Mesenchymal stem cell (in vitro differentiated cells and primary cell): ENCODE data around the gene EFHD1.
A peak's percentile ranks its signal among the peaks of the same experiment; 100 is the strongest.

Experiments
- DNase-seq: peaks from one replicate; pipeline ENCODE4 v3.0.0-alpha.2; 2013
- H2AFZ ChIP-seq: one replicate; pipeline ENCODE4 v1.6.1; 2013; ENCODE audit warnings: low read depth, mild to moderate bottlenecking, control low read depth, inconsistent platforms, low read length, moderate library complexity
- H2AK5ac ChIP-seq: 2 replicates; pipeline ENCODE4 v1.6.1; 2013; ENCODE audit warnings: low read length, moderate library complexity, mild to moderate bottlenecking, inconsistent platforms; ENCODE audit not compliant: severe bottlenecking
- H2BK120ac ChIP-seq: one replicate; pipeline ENCODE4 v1.6.1; 2013; ENCODE audit warnings: low read depth, mild to moderate bottlenecking, inconsistent platforms, low read length, moderate library complexity
- H2BK12ac ChIP-seq, 2 experiments: one replicate each; pipeline ENCODE4 v1.6.1; 2013; ENCODE audit warnings: inconsistent platforms in 2 of 2, low read length in 2 of 2, mild to moderate bottlenecking in 2 of 2, moderate library complexity in 2 of 2, control low read depth in 1 of 2
- H2BK15ac ChIP-seq: one replicate; pipeline ENCODE4 v1.6.1; 2013; ENCODE audit warnings: mild to moderate bottlenecking, low read depth, inconsistent platforms; ENCODE audit not compliant: poor library complexity, severe bottlenecking
- H2BK5ac ChIP-seq: 2 replicates; pipeline ENCODE4 v1.6.1; 2013; ENCODE audit warnings: low read depth, mild to moderate bottlenecking, low read length, control low read depth, inconsistent platforms; ENCODE audit not compliant: poor library complexity, severe bottlenecking
- H3K14ac ChIP-seq, 2 experiments: one replicate each; pipeline ENCODE4 v1.6.1; 2013; ENCODE audit warnings: inconsistent platforms in 2 of 2, low read length in 2 of 2, control low read depth in 1 of 2, mild to moderate bottlenecking in 1 of 2, moderate library complexity in 1 of 2
- H3K18ac ChIP-seq, 2 experiments: one replicate each; pipeline ENCODE4 v1.6.1; 2013; ENCODE audit warnings: inconsistent platforms in 2 of 2, low read length in 2 of 2, control low read depth in 1 of 2, low read depth in 1 of 2, mild to moderate bottlenecking in 1 of 2
- H3K23ac ChIP-seq, 2 experiments: one replicate each; pipeline ENCODE4 v1.6.1; 2013; ENCODE audit warnings: inconsistent platforms in 2 of 2, low read length in 2 of 2, mild to moderate bottlenecking in 2 of 2, moderate library complexity in 2 of 2, control low read depth in 1 of 2
- H3K27ac ChIP-seq: 2 replicates; pipeline ENCODE4 v1.5.1; 2013; ENCODE audit warnings: mild to moderate bottlenecking, moderate library complexity, low read length, control low read depth, inconsistent platforms; ENCODE audit not compliant: poor library complexity, severe bottlenecking
- H3K27me3 ChIP-seq, 2 experiments: 2 replicates each; pipeline versions ENCODE4 v1.6.1 to v1.7.0; 2013; ENCODE audit warnings: low read length in 2 of 2, mild to moderate bottlenecking in 2 of 2, moderate library complexity in 2 of 2, control low read depth in 1 of 2, inconsistent platforms in 1 of 2; ENCODE audit not compliant: control insufficient read depth in 1 of 2, insufficient read depth in 1 of 2
- H3K36me3 ChIP-seq, 2 experiments: 2 replicates each; pipeline versions ENCODE4 v1.6.1 to v1.7.0; 2013; ENCODE audit warnings: low read length in 2 of 2, control low read depth in 1 of 2, inconsistent platforms in 1 of 2, low read depth in 1 of 2, mild to moderate bottlenecking in 1 of 2; ENCODE audit not compliant: insufficient read depth in 2 of 2, control insufficient read depth in 1 of 2
- H3K4ac ChIP-seq, 2 experiments: one replicate each; pipeline ENCODE4 v1.6.1; 2013; ENCODE audit warnings: inconsistent platforms in 2 of 2, low read length in 2 of 2, mild to moderate bottlenecking in 2 of 2, moderate library complexity in 2 of 2, control low read depth in 1 of 2, low read depth in 1 of 2
- H3K4me1 ChIP-seq: 2 replicates; pipeline ENCODE4 v1.6.1; 2013; ENCODE audit warnings: low read depth, low read length, control low read depth; ENCODE audit not compliant: control insufficient read depth, insufficient read depth
- H3K4me2 ChIP-seq: 2 replicates; pipeline ENCODE4 v1.6.1; 2013; ENCODE audit warnings: low read length, mild to moderate bottlenecking, inconsistent platforms; ENCODE audit not compliant: poor library complexity, severe bottlenecking
- H3K4me3 ChIP-seq, 2 experiments: 2 replicates each; pipeline versions ENCODE4 v1.5.1 to v1.7.0; 2013; ENCODE audit warnings: low read length in 2 of 2, mild to moderate bottlenecking in 2 of 2, control low read depth in 1 of 2, low read depth in 1 of 2; ENCODE audit not compliant: insufficient read depth in 1 of 2
- H3K79me1 ChIP-seq: replicated peaks from 2 replicates; pipeline ENCODE4 v1.6.1; 2013; ENCODE audit warnings: mild to moderate bottlenecking, control low read depth, low read length, inconsistent platforms; ENCODE audit not compliant: poor library complexity, severe bottlenecking
- H3K9ac ChIP-seq: 2 replicates; pipeline ENCODE4 v1.7.0; 2013; ENCODE audit warnings: mild to moderate bottlenecking, low read length, moderate library complexity
- H3K9me3 ChIP-seq: 2 replicates; pipeline ENCODE4 v1.7.0; 2013; ENCODE audit warnings: mild to moderate bottlenecking, low read length; ENCODE audit not compliant: control insufficient read depth
- H4K8ac ChIP-seq: one replicate; pipeline ENCODE4 v1.6.1; 2013; ENCODE audit warnings: inconsistent platforms, mild to moderate bottlenecking, low read length, moderate library complexity
- H4K91ac ChIP-seq: one replicate; pipeline ENCODE4 v1.6.1; 2013; ENCODE audit warnings: mild to moderate bottlenecking, low read length, inconsistent platforms
- WGBS: methylation state at CpG from one replicate; pipeline ENCODE4 v1.1.7; 2013; ENCODE audit warnings: mixed read lengths; 5-methylcytosine and 5-hydroxymethylcytosine counted together

Gene EFHD1

GRCh38 chr2:232604535-232604934 lies 28.9 kb upstream of the EFHD1 start:
- Histone ChIP-seq H3K14ac (no peak overlapping the region), H3K79me1 (no peaks in the 10 kb centered on the region), H4K91ac (no peak overlapping the region), H3K4me2 (no peak overlapping the region), H3K4me3 (no peak overlapping the region), H2BK120ac (no peak overlapping the region), H3K18ac (no peak overlapping the region), H3K27me3 (no peaks in the 10 kb centered on the region), H3K4ac (no peak overlapping the region), H2AFZ (no peak overlapping the region), H3K36me3 (no peaks in the 10 kb centered on the region), H3K23ac (no peak overlapping the region), H3K4me1 (peaks cover 3% of the 10 kb centered on the region), H3K27ac (no peak overlapping the region), H3K9ac (no peak overlapping the region), H2BK15ac (no peak overlapping the region), H2AK5ac (no peak overlapping the region), H2BK5ac (no peak overlapping the region), H4K8ac (no peak overlapping the region), H3K9me3 (no peaks in the 10 kb centered on the region), H2BK12ac (no peak overlapping the region)
- 90% methylated on average over 10 of the region's 10 CpGs for WGBS
- no peak for DNase-seq

GRCh38 chr2:232607011-232607410 lies 26.4 kb upstream of the EFHD1 start:
- peaks cover 11% of the 10 kb centered on the region for H3K4me1 ChIP-seq
- no peaks in the 10 kb centered on the region for H3K27me3 ChIP-seq
- no peak overlapping the region for H2AK5ac ChIP-seq
- no peak overlapping the region for H2AFZ ChIP-seq
- no peak overlapping the region for H4K91ac ChIP-seq
- no peak overlapping the region for H2BK12ac ChIP-seq
- no peak overlapping the region for H3K27ac ChIP-seq
- H3K36me3 ChIP-seq: no peaks in the 10 kb centered on the region
- H3K4me2 ChIP-seq: no peak overlapping the region
- H4K8ac ChIP-seq: no peak overlapping the region
- H3K4ac ChIP-seq: no peak overlapping the region
- no peak overlapping the region for H3K23ac ChIP-seq
- DNase-seq: no peak
- no peaks in the 10 kb centered on the region for H3K79me1 ChIP-seq
- no peak overlapping the region for H2BK5ac ChIP-seq
- H3K9ac ChIP-seq: no peak overlapping the region
- H2BK120ac ChIP-seq: no peak overlapping the region
- H3K18ac ChIP-seq: no peak overlapping the region
- H3K14ac ChIP-seq: no peak overlapping the region
- no peaks in the 10 kb centered on the region for H3K9me3 ChIP-seq
- H3K4me3 ChIP-seq: no peak overlapping the region
- H2BK15ac ChIP-seq: no peak overlapping the region
- 90% methylated on average over 17 of the region's 17 CpGs for WGBS

GRCh38 chr2:232609607-232610006 lies 23.8 kb upstream of the EFHD1 start:
- WGBS: 92% methylated on average over 7 of the region's 8 CpGs

DNA sequence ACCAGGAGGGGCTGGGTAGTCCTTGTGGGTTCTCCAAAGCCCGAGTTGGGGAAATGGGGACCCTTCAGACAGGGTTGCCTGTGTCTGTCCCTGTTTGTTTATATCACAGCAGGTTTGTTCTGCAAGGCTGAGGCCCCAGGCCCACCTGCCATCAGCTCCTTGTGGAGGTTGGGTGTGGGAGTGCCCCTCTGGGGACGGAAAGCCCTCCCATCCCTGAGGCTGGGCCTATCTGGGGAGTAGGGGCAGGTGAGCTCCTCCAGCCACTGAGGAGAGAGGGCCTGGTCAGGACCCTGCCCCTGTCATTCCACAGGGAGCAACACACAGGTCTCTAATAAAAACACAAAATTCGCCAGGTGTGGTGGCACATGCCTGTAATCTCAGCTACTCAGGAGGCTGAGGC lies 23.3 kb upstream of the EFHD1 start:
- Histone ChIP-seq H4K91ac (no peak overlapping the region), H3K9me3 (no peaks in the 10 kb centered on the region), H2BK120ac (no peak overlapping the region), H2BK15ac (no peak overlapping the region), H3K79me1 (no peaks in the 10 kb centered on the region), H2BK12ac (no peak overlapping the region), H3K23ac (no peak overlapping the region), H3K14ac (no peak overlapping the region), H3K4me1 (peaks cover 11% of the 10 kb centered on the region), H3K27ac (no peak overlapping the region), H4K8ac (no peak overlapping the region), H2BK5ac (no peak overlapping the region), H3K4ac (no peak overlapping the region), H3K36me3 (no peaks in the 10 kb centered on the region), H2AK5ac (no peak overlapping the region), H3K4me2 (no peak overlapping the region), H3K18ac (no peak overlapping the region), H2AFZ (no peak overlapping the region), H3K4me3 (no peak overlapping the region), H3K27me3 (no peaks in the 10 kb centered on the region), H3K9ac (no peak overlapping the region)
- WGBS: 75% methylated on average over 3 of the region's 3 CpGs
- DNase-seq: no peak

More at GRCh38 chr2:232609607-232610006, 23.8 kb upstream of the EFHD1 start:
- Histone ChIP-seq H3K4me3 (no peak overlapping the region), H3K9me3 (no peaks in the 10 kb centered on the region), H3K4ac (no peak overlapping the region), H3K4me1 (peaks cover 11% of the 10 kb centered on the region), H2BK120ac (no peak overlapping the region), H4K91ac (no peak overlapping the region), H2BK5ac (no peak overlapping the region), H3K18ac (no peak overlapping the region), H2AK5ac (peak overlapping the region; percentile 35), H3K79me1 (no peaks in the 10 kb centered on the region), H4K8ac (no peak overlapping the region), H3K36me3 (no peaks in the 10 kb centered on the region), H3K4me2 (no peak overlapping the region), H3K27ac (no peak overlapping the region), H3K23ac (no peak overlapping the region), H2BK12ac (no peak overlapping the region), H2AFZ (no peak overlapping the region), H3K14ac (no peak overlapping the region), H3K27me3 (no peaks in the 10 kb centered on the region), H2BK15ac (no peak overlapping the region), H3K9ac (no peak overlapping the region)
- no peak for DNase-seq
